Measurements from ENCODE around the gene SPTBN1.

GRCh38 chr2:54578648-54579045 is 122.5 kb downstream of the SPTBN1 start:
- TF ChIP-seq CTCF (conservative IDR thresholded peaks at IDR 0.05; ENCODE audit: low read depth in 2 of 2), result no peak
- no peak for TF ChIP-seq REST (IDR thresholded peaks at IDR 0.05; ENCODE audit: unreplicated experiment)

Measured in GM23338 (cell line).